GM18870 (cell line): ENCODE results near the gene CPE.

Experiments
- ATAC-seq: cut with Tn5 transposase; IDR thresholded peaks from one replicate; pipeline ENCODE4 v1.9.1; 2021; ENCODE audit warnings: moderate library complexity; ENCODE audit not compliant: unreplicated experiment

CPE gene

GRCh38 chr4:165542476-165542875 is 163.7 kb downstream of the CPE start:
- no peak for ATAC-seq
